GM19438 (cell line): Measurements from ENCODE around the gene TEAD4.

Source experiments
- ATAC-seq: cut with Tn5 transposase; IDR thresholded peaks from one replicate; pipeline ENCODE4 v1.9.1; 2021; ENCODE audit warnings: low read depth; ENCODE audit not compliant: unreplicated experiment

The TEAD4 gene

DNA sequence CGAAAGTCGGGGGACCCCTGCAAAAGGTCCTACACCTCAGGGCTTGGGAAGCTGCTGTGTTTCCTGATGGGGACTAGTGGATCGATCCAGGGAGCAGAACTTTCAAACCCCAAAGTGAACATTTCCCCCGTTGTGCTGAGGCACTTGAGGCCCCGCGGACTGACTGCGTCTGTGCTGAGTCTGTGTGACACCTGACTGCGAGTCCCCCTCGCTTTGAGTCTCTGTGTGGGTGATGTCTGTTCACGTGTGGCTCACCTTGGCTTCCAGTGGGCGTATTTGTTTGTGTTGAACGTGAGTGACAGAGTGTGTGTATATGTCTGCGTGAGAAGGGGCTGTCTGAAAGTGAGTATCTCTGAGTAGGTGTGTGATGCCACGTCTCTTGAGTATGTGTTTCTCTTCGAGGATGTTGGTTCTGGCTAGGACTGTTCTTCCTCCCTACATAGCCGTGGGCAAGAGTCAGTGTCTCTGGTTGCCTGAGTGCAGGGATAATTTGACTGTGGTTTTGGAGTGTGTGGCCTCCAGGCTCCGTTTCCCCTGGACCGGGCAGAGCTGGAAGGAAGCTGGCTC is 1.3 kb downstream of the TEAD4 start:
- no peak for ATAC-seq

DNA sequence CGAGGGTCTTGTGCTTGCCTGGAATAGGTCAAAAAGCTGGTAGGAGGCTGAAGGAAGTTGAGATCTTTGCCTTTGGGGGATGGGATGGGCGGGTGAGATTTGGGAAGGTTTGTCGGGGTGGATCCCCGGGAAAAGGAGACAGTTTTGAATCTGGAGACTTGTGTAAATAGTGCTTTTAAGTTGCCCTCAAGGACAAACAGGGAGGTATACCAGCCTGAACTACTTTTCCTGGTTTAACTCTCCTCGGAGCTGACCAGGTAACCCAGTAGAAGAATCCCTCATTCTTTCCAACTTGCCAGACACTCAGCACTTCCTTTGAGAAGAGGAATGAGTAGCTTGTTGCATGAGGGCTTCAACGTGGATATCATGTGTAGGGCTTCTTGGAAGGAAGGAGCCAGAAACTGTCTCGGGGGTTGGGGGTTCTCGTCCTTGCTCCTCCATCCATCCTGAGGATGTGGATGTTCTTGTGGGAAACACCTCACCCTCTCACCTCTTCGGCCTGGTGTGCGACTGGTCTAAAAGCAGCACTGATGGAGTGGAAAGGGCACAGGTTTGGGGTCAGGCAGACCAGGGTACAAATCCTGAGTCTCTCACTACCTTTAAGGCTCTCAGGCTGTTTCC is 1.9 kb downstream of the TEAD4 start:
- ATAC-seq, result no peak

DNA sequence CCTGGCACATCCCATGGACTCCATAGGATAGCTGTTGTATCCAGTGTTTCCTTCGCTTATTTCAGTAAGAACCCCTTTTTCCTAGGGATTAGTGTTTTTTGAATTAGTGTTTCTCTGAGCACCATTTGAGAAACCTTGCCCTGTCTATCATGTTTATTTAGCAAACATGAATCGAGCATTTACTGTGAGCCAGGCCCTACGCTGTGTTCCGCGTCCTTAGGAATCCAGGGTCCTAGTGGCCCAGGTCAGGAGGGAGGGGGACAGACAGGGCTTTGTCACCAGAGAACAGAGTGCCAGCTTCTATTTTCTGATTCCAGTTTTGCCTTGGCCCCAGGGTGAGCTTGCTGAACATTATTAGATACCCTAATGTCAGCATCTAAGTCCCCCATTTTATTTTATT is 2.5 kb downstream of the TEAD4 start:
- ATAC-seq, result no peak

DNA sequence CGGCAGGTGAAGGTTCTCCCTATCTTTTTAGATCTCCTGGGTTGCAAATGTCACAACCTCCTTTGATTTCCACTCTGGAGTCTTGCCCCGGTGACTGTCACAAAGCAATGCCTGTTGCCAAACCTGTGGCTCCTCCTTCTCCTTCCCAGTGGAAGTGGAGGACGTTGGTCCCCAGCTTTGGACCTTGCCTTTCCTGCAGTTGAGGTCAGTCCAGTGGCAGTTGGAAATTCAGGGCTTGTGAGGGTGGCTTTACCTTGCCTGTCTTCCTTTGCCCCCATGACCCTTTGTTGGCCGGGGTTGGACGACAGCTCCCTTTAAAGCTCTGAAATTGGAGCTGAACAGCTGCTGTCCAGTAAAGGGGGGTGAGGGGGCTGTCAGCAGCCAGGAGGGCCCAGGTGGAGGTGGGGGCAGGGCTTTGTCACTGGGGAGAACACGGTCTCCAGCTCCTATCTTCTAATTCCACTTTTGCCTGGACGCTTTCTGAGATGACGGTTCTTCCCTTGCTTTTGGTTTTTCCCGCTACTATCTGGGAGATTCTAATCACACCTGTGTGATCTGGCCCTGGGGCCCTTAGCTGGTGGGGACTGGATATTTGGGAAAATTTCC is 4.1 kb downstream of the TEAD4 start:
- ATAC-seq, result no peak

DNA sequence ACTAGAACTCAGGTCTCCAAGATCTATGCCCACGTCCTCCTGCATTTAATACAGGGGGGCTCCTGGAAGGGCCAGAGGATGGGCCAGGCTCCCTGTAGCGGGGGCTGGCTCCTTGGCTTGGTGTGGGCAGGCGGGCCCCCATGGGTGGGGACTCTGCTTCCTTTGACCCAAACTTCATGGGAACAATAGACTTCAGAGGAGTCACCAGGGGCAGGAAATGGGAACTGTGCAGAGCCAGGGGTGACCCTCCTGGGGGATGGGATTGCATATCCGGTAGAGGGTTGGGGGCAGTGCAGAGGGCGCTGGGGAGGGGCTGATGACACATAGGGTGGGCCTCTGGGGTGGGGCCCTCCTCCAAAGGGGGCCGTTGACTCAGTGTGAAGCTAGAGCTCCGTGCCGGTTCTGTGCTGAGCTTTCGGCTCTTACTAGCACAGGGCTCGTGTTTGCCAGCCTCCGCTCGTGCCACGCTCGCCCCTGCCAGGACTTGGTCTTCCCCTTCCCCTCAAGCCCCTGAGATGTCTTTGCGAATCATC is 4.6 kb downstream of the TEAD4 start:
- ATAC-seq, result no peak

DNA sequence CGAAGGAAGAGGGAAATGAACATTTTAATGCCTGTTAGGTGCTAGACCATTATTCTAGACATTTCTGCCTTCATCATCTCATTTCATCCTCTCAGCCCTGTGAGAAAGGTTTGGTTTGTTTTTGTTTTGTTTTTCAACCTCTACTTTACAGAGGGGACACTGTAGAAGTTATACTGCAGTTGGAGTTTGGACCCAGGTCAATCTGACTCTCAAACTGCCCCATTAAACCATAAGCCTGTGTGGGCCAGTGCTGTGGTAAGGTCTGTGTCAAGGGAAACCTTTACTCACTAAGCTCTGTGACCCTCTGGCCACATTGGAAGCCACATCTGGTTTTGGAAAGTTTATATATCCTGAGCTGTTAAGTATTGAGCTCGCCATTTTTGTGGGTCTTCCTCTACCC is 8.5 kb downstream of the TEAD4 start:
- no peak for ATAC-seq

DNA sequence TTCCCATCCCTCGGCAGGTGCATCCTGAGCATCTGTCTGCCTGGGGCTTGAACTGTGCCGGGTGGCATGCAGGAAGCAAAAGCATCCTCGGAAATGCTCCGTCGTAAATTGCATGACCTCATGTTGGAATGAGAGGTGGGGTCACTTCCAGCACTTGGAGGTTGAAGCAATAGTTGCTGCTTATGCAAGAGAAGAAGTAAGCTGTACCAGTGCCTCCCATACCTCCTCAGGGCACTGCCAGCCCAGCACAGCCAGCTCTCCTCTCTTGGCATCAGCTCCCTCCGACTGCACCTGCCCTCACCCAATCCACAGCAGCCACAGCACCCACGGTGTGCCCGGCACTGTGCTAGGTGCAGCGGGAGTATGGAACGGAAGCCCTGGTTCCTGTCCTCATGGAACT is 11.5 kb downstream of the TEAD4 start:
- ATAC-seq, result no peak

DNA sequence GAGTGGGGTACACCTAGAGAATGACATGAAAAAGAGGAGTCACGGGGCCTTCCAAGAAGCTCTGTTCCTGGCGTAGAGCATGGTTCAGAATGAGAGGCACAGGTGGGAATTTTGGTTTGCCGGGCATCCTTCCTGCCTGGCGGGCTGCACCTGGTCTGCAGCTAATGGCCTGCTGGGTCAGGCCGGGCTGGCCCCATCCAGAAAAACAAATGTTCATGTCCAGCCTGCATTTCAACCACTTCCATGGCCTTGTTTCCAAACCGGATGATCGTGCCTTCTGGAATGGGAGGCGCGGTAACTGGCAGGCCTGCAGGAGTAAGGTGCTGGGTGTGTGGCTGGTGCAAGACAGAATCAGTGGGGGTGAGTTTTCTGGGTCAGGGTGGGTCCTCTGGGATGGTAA is 14.4 kb downstream of the TEAD4 start:
- no peak for ATAC-seq

DNA sequence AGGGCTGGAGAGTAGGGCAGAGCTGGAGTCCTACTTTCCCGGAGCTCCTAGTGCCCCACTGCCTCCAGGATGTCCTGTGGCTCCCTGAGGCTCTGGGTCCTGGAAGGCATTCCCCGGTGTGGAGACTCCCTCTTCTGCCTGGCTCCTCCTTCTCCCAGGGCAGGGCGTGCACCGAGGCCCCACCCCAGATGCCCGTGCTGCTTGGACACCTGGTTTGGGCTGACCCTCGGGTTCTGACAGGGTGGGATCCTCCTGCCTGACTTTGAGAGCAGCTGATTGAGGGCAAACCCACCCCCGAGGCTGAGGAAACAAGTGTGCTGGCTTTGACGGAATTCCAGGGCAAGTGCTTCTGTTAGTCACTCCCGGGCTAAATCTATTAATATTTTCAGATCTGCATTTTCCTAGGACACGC is 15.4 kb downstream of the TEAD4 start:
- no peak for ATAC-seq

DNA sequence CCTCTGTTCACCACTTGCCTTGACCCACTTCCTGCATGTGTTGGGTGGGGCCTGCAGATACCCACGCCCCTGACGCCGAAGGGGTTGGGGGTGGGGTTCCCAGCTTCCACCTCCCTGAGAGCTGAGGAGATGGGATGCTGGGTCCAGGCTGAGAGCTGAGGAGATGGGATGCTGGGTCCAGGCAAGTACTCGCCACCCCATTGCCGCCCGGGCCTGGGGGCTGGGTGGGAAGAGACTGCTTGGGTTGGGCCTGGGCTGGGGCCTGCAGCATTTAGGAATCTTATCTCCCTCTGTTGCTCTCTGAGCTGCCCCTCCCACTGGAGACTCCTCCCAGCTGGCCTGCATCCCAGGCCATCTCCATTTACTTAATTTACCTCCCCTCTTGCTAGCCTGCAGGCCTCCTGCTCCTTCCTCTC is 17.4 kb downstream of the TEAD4 start:
- ATAC-seq, result no peak

DNA sequence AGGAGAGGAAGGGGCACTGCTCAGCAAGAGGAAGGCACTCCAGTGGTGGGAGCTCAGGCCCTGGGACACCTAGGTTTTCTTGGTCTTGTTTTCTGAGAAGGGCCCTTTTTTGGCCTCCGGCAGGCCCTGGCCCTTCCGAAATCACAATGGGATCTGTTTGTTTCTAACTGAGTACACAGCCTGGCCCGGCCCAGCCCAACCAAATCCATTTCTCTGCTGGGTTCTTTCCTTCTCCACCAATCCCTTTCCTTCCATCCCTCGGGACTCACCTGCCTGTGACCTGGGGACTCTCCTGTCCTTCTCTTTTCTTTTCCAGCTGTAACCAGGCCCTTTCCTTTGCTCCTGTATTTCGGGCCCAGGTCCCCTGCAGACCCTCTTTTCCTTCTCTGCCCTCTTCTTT is 18.6 kb downstream of the TEAD4 start:
- no peak for ATAC-seq

DNA sequence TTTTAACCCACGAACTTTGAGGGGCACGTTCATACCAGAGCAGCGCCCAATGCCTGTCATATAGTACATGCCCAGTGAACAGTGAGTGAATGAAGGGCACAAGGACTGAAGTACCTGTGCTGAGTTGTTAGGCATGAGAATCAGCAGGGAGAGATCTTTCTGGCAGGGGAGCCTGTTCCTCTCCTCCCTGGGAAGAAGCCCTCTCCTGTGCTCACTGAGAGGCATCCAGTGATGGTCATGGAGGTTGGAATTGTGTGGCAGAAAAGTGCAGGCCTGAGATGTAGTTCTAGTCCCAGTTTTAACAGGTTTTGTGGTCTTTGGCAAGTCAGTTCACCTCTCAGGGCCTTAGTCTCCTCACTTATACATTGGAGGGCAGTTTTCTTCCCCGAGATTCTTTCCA is 20.6 kb downstream of the TEAD4 start:
- no peak for ATAC-seq

DNA sequence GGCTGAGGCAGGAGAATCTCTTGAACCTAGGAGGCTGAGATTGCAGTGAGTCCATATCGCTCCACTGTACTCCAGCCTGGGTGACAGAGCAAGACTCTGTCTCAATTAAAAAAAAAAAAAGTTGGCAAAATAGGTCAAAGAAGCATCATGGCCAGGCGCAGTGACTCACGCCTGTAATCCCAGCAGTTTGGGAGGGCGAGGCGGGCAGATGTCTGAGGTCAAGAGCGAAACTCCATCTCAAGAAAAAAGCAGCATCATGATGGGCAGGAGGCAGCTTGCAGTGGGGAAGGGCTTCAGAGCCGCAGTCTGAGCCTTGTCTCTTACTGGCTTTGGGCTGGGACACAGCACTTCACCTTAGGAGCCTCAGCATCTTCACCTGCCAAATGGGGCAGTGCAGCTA is 21.4 kb downstream of the TEAD4 start:
- no peak for ATAC-seq

DNA sequence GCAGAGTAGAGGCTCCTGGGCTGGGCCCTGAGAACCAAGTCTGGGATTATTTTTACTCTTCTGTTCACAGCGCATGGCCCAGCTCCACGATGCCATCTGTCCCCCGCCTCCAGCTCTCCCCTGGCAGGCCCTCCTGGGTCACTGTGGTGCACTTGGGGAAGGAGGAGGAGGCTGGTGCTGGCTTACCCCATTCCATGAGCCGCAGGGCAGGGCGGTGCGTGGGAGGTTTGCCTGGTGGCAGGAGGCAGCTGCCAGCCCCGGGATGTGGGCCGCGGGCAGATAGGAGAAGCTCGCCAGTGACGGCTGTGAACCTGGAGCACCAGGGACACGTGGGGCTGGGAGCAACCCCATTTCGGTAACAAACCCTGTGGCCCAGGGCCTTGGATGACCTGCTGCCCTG is 23.2 kb downstream of the TEAD4 start:
- ATAC-seq, result no peak

DNA sequence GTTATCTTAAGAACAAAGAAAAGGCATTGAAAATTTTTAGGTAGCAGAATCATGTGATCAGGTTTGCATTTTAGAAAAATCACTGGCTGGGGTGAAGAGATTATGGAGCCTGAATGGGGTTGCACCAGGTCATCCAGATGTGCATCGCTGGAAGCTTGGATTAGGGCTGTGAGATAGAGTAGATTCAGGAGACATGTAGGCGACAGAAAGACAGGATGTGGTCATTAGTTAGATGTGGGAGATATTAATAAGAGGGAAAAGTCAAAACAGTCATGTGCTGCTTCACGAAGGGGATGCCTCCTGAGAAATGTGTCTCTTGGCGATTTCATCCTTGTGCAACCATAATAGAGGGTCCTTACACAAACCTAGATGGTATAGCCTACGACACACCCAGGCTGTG is 25.1 kb downstream of the TEAD4 start:
- no peak for ATAC-seq

DNA sequence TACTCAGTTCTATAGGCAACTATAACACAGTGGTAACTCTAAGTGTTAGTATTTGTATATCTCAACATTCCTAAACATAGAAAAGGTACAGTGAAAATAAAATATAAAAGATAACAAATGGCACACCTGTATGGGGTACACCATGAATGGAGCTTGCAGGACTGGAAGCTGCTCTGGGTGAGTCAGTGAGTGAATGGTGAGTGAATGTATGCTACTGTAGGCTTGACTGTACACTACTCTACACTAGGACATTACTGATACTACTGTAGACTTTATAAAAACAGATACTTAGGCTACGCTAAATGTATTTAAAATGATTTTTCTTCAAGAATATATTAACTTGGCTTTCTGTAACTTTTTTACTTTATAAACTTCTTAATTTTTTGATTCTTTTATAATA is 25.5 kb downstream of the TEAD4 start:
- no peak for ATAC-seq

DNA sequence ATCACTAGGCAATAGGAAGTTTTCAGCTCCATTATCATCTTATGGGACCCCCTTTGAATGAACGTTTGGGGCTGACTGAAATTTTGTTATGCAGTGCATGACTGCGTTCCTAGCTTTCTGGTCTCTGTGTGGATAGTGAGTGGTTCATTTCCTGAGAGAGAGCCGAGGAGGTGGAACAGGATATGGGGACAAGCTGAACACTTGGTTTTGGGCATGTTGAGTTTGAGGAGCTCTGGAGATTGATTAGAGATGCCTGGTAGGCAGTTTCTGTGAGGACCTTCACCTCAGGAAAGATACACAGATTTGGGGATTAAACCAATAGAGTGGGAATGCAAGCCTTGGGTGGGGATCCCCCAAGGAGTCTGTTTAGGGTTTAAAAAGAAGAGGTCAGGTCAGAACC is 27.7 kb downstream of the TEAD4 start:
- no peak for ATAC-seq

DNA sequence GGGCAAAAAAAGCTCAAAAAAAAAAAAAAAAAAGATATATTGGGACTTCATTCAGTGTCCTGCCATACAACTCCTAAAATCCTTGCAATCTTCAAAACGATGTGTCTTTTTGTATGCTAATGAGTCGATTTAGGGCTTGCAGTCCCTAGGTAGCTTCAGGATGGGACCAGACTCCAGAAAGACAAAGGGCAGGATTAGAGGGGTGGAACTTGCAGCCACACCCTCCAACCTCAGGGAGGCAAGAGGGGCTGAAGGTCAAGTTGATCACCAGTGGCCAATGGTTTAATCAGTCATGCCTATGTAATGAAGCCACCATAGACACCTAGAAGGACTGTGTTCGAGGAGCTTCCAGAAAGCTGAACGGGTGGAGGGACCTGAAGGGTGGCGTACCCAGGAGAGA is 29.3 kb downstream of the TEAD4 start:
- ATAC-seq, result no peak

DNA sequence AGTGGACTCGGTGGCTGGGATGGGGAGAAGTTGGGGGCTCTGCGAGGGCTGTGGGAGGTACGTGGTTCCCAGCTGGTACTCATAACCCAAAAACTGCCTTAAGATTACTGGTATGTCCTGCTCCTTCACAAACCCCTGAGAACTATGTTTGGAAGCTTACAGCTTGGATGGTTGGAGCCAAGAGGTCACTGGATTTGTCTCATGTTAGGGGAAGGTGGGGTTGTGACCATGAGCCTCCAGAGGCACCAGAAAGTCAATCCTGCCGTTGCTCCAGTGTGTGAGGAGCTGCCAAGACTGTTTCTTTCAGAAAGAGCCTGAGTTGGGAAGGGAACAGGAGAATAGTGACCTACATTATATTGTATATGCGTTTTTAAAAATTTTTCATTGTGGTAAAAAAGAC is 33.5 kb downstream of the TEAD4 start:
- no peak for ATAC-seq

DNA sequence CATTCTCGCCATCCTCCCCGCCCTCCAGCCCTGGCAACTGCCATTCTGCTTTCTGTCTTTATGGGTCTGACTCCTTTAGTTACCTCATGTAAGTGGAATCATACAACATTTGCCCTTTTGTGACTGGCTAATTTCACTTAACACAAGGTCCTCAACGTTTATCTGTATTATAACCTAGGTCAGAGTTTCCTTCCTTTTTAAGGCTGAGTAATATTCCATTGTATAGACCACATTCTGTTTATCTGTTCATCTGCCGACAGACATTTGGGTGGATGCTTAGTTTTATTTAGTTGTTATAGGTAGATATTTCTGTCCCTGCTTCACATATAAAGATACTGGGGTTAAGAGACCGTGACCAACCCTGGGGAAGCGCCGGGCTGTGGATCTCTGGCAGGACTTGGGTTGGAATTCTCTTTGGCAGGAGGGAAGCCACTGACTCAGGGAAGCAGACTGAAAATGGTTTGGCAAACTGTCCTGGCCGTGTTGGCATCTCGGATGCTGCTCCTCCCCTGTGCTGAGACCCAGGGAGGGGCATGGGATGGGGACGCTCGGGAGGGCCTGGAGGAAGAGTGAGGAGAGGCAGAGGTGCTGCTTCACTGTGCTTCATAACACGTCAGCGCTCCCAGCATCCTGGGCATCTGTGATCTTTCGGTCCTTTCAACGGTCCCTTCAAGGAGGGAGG is 38.9 kb downstream of the TEAD4 start:
- ATAC-seq, result no peak

DNA sequence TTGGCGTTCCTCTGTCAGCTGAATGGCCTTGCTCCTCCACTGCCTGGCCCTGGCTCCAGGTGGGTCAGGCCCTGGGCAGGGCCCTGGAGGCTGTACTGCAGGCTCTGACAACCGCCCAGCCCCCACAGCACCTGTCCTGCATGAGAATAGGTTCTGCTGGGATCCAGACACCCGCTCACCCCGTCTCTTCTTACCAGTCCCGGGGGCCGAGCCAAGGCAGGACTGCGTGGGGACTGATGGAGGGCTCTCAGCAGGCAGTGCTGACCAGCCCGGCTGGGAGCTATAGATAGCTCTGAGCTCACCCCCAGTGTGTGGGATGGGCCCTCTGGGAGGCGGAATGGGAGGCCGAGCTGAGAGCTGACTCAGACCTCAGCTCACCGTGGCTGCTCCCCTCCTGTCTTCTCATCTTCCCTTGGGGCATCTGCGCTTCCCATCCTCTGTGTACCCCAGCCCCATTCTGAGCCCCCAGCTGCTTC is 39.6 kb downstream of the TEAD4 start:
- no peak for ATAC-seq
